WTC11 (cell line): ENCODE results near the gene CXCR5. TPM values are rescaled to one million over a fixed set of nuclear protein-coding genes. Genes with fewer than 3 reads are reported as not detected.

Source experiments
- ATAC-seq: fragments of 200-7000 bp; cut with Tn5 transposase; 2 replicates; pipeline ENCODE4 v1.10.0; 2021; ENCODE audit warnings: mild to moderate bottlenecking, moderate library complexity
- CTCF ChIA-PET: fragments of 300-600 bp; sonication (Branson Sonifier 250); formaldehyde crosslinking; loops from one replicate; lab custom pipeline; 2021; ENCODE audit warnings: antibody characterized with exemption; lab: Charles Lee
- POLR2A ChIA-PET: fragments of 350-600 bp; sonication (Branson Sonifier 250); formaldehyde crosslinking; loops from one replicate; lab custom pipeline; 2021; ENCODE audit warnings: antibody characterized with exemption; lab: Charles Lee
- DNase-seq: peaks from one replicate; pipeline ENCODE4 v3.0.0; 2021; ENCODE audit warnings: low spot score
- H3K27ac Mint-ChIP-seq: 2 replicates; pipeline ENCODE4 v1.8.0; 2021; ENCODE audit warnings: mixed read lengths
- H3K27me3 Mint-ChIP-seq: 2 replicates; pipeline ENCODE4 v1.8.0; 2021; ENCODE audit warnings: low read depth, mild to moderate bottlenecking, moderate library complexity, mixed read lengths
- H3K36me3 Mint-ChIP-seq: 2 replicates; pipeline ENCODE4 v1.8.0; 2021; ENCODE audit warnings: mixed read lengths
- H3K4me1 Mint-ChIP-seq: 2 replicates; pipeline ENCODE4 v1.8.0; 2022; ENCODE audit warnings: mixed read lengths
- H3K4me3 Mint-ChIP-seq: 2 replicates; pipeline ENCODE4 v1.8.0; 2021; ENCODE audit warnings: mild to moderate bottlenecking, moderate library complexity, mixed read lengths
- H3K9me3 Mint-ChIP-seq: 2 replicates; pipeline ENCODE4 v1.8.0; 2021; ENCODE audit warnings: mixed read lengths
- ATF2 ChIP-seq: sonication (generic); formaldehyde crosslinking; IDR thresholded peaks from 2 replicates; pipeline ENCODE4 v1.8.1; 2022; ENCODE audit warnings: low read depth, missing genetic modification reagents, borderline replicate concordance
- EMX1 ChIP-seq: fragments of 250-450 bp; sonication (Bioruptor Pico); IDR thresholded peaks from 2 replicates; pipeline ENCODE4 v1.8.0; 2021; ENCODE audit warnings: mild to moderate bottlenecking
- FOXK1 ChIP-seq: sonication (generic); formaldehyde crosslinking; IDR thresholded peaks from 2 replicates; pipeline ENCODE4 v1.8.0; 2022; ENCODE audit warnings: mild to moderate bottlenecking, moderate library complexity, missing genetic modification reagents
- IRF2 ChIP-seq: sonication (generic); formaldehyde crosslinking; IDR thresholded peaks from 2 replicates; pipeline ENCODE4 v1.8.0; 2022; ENCODE audit warnings: low read depth, missing genetic modification reagents, borderline replicate concordance
- PRDM15 ChIP-seq: sonication (generic); formaldehyde crosslinking; IDR thresholded peaks from 2 replicates; pipeline ENCODE4 v1.8.0; 2022; ENCODE audit warnings: missing genetic modification reagents
- PRRX2 ChIP-seq: fragments of 250-450 bp; sonication (Bioruptor Pico); IDR thresholded peaks from 2 replicates; pipeline ENCODE4 v1.8.0; 2021; ENCODE audit warnings: mild to moderate bottlenecking
- SMAD3 ChIP-seq: sonication (generic); formaldehyde crosslinking; IDR thresholded peaks from 2 replicates; pipeline ENCODE4 v1.8.0; 2022; ENCODE audit warnings: missing genetic modification reagents, mild to moderate bottlenecking, borderline replicate concordance
- SOX15 ChIP-seq: fragments of 250-450 bp; sonication (Bioruptor Pico); IDR thresholded peaks from 2 replicates; pipeline ENCODE4 v1.9.0; 2021; ENCODE audit warnings: mild to moderate bottlenecking
- TCF7 ChIP-seq: sonication (generic); formaldehyde crosslinking; IDR thresholded peaks from 2 replicates; pipeline ENCODE4 v1.8.0; 2022; ENCODE audit warnings: mild to moderate bottlenecking, low read depth, missing genetic modification reagents, moderate library complexity
- ZNF219 ChIP-seq: sonication (generic); formaldehyde crosslinking; IDR thresholded peaks from 2 replicates; pipeline ENCODE4 v1.8.0; 2023; ENCODE audit warnings: missing genetic modification reagents, mild to moderate bottlenecking, borderline replicate concordance
- ZNF263 ChIP-seq: sonication (generic); formaldehyde crosslinking; IDR thresholded peaks from 2 replicates; pipeline ENCODE4 v1.8.1; 2022; ENCODE audit warnings: low read depth, mild to moderate bottlenecking, moderate library complexity, missing genetic modification reagents
- ZNF423 ChIP-seq: fragments of 250-450 bp; sonication (Bioruptor Pico); IDR thresholded peaks from 2 replicates; pipeline ENCODE4 v2.1.2; 2022; ENCODE audit warnings: mild to moderate bottlenecking, moderate library complexity
- total RNA-seq: library from RNA; stranded (reverse); gene quantifications from 3 replicates; pipeline ENCODE4 v1.2.3, GENCODE V29; 2021
- TF ChIP-seq, protein P1 (sequence below): sonication (generic); formaldehyde crosslinking; IDR thresholded peaks from 2 replicates; pipeline ENCODE4 v1.8.1; 2023; ENCODE audit warnings: mild to moderate bottlenecking, missing genetic modification reagents, borderline replicate concordance
- TF ChIP-seq, protein P2 (sequence below): sonication (generic); formaldehyde crosslinking; conservative IDR thresholded peaks from 2 replicates; pipeline ENCODE4 v1.8.1; 2022; ENCODE audit warnings: mild to moderate bottlenecking, missing genetic modification reagents
- TF ChIP-seq, protein P3 (sequence below): sonication (generic); formaldehyde crosslinking; IDR thresholded peaks from 2 replicates; pipeline ENCODE4 v1.8.0; 2022; ENCODE audit warnings: mild to moderate bottlenecking, missing genetic modification reagents

CXCR5 gene
- total RNA-seq, 1 experiment from 2014 or later = 0.07 TPM

- CTCF ChIA-PET = interaction anchor here (1.3 to 2.9 kb wide), 3 partner anchors 8 to 12 kb away, joined by 3 to 34 read pairs (median 4); partner anchors contain the start of gene BCL9L
- DNase-seq (peak; percentile 67), ATAC-seq (peak; percentile 21)
- H3K9me3 Mint-ChIP-seq = no peaks in the 10 kb centered on the region
- POLR2A ChIA-PET = interaction anchor here (0.6 to 0.9 kb wide), 3 partner anchors 9 to 124 kb away, joined by 3 to 5 read pairs (median 3); partner anchors contain the start of gene BCL9L
- H3K27me3 Mint-ChIP-seq = no peaks in the 10 kb centered on the region
- H3K4me1 Mint-ChIP-seq = peaks cover 93% of the 10 kb centered on the region
- H3K27ac Mint-ChIP-seq = peak overlapping the region; percentile 98
- TF ChIP-seq, protein P1, sequence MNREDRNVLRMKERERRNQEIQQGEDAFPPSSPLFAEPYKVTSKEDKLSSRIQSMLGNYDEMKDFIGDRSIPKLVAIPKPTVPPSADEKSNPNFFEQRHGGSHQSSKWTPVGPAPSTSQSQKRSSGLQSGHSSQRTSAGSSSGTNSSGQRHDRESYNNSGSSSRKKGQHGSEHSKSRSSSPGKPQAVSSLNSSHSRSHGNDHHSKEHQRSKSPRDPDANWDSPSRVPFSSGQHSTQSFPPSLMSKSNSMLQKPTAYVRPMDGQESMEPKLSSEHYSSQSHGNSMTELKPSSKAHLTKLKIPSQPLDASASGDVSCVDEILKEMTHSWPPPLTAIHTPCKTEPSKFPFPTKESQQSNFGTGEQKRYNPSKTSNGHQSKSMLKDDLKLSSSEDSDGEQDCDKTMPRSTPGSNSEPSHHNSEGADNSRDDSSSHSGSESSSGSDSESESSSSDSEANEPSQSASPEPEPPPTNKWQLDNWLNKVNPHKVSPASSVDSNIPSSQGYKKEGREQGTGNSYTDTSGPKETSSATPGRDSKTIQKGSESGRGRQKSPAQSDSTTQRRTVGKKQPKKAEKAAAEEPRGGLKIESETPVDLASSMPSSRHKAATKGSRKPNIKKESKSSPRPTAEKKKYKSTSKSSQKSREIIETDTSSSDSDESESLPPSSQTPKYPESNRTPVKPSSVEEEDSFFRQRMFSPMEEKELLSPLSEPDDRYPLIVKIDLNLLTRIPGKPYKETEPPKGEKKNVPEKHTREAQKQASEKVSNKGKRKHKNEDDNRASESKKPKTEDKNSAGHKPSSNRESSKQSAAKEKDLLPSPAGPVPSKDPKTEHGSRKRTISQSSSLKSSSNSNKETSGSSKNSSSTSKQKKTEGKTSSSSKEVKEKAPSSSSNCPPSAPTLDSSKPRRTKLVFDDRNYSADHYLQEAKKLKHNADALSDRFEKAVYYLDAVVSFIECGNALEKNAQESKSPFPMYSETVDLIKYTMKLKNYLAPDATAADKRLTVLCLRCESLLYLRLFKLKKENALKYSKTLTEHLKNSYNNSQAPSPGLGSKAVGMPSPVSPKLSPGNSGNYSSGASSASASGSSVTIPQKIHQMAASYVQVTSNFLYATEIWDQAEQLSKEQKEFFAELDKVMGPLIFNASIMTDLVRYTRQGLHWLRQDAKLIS (CRISPR knock-in tag) = no peak
- TF ChIP-seq ATF2 (CRISPR knock-in tag) = no peak
- no peak for TF ChIP-seq TCF7 (CRISPR knock-in tag)
- peak; percentile 60 for TF ChIP-seq PRDM15 (CRISPR knock-in tag)
- no peak for TF ChIP-seq ZNF219 (CRISPR knock-in tag)
- TF ChIP-seq, protein P2, sequence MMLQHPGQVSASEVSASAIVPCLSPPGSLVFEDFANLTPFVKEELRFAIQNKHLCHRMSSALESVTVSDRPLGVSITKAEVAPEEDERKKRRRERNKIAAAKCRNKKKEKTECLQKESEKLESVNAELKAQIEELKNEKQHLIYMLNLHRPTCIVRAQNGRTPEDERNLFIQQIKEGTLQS (CRISPR knock-in tag) = no peak
- TF ChIP-seq FOXK1 (CRISPR knock-in tag) = peak; percentile 70; the same call in 1 of the 2 replicates
- no peak for TF ChIP-seq SMAD3 (CRISPR knock-in tag)
- no peak for TF ChIP-seq PRRX2 (CRISPR knock-in tag)
- no peak for TF ChIP-seq IRF2 (CRISPR knock-in tag)
- no peak for TF ChIP-seq SOX15 (CRISPR knock-in tag)
- peak; percentile 92 for TF ChIP-seq ZNF263 (CRISPR knock-in tag)
- no peaks in the 10 kb centered on the region for H3K36me3 Mint-ChIP-seq
- peak overlapping the region; percentile 46 for H3K4me3 Mint-ChIP-seq
These were observed 33.2 kb downstream of the CXCR5 start for GRCh38 chr11:118916842-118917388.

- Mint-ChIP-seq H3K4me1 (peaks cover 88% of the 10 kb centered on the region), H3K27ac (peak overlapping the region; percentile 98), H3K4me3 (peak overlapping the region; percentile 46), H3K9me3 (no peaks in the 10 kb centered on the region), H3K27me3 (no peaks in the 10 kb centered on the region), H3K36me3 (no peaks in the 10 kb centered on the region)
- ATAC-seq (peak; percentile 20), DNase-seq (no peak)
- TF ChIP-seq, protein P3, sequence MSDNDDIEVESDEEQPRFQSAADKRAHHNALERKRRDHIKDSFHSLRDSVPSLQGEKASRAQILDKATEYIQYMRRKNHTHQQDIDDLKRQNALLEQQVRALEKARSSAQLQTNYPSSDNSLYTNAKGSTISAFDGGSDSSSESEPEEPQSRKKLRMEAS = 0 out of 2 replicates have a peak, but pooled peaks have one; percentile 32
- peak; percentile 37; the same call in 1 of the 2 replicates for TF ChIP-seq ZNF423
- TF ChIP-seq EMX1 (CRISPR knock-in tag) = no peak
- TF ChIP-seq PRDM15 (CRISPR knock-in tag) = peak; percentile 68
- ChIA-PET CTCF (interaction anchor here (1.3 to 2.9 kb wide), 3 partner anchors 8 to 12 kb away, joined by 3 to 34 read pairs (median 4); partner anchors contain the start of gene BCL9L), POLR2A (interaction anchor here (0.6 kb wide), 1 partner anchor 35 kb away, joined by 3 read pairs; no protein-coding TSS in a partner anchor)
These were observed 33.9 kb downstream of the CXCR5 start for GRCh38 chr11:118917481-118918127.
